ENCODE results near the gene TMEM11. TPM values are rescaled to one million over a fixed set of nuclear protein-coding genes. Genes with fewer than 3 reads are reported as not detected.

TMEM11 gene
- polyA plus RNA-seq, 2 of the 4 experiments (the other 2 are of a cell fraction): 57.7 to 61.0 TPM

DNA sequence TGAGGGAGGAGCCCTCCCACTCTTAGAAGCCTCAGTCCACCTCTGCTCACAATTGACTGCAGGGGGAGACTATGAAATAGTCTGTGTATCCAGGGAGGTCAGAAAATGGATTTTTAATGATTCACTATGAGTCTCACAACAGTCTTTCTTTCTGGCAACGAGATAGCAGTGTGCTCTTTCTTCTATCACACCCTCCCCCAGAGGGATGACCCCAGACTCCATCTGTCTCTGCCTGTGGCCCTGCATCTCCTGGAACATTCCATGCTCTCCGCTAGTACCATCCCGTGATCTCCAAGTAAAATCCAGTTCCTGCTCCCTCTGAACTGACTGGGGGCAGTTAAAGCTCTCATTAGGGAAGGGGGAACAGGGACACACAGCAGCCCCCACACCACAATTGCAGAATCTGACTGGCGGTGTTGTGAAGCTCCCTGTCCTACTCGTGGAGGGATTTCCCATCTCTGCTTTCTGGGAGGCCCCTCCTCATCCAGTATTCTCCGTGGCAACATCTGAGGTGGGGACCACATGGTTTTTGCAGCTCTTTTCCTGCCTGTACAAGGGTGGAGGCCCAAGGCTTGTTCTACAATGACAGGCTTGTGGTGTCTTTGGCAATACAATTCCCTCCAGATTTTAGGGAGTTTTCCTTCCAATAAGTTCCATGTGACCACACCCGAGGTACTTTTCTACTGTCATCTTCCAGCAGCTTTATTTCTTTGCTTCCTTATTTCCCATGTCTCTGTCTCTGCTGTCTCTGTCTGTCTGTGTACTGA, 19.8 kb upstream of the TMEM11 start (continued):
- TF ChIP-seq KDM5A (IDR thresholded peaks at IDR 0.05) (no peak), PHF8 (IDR thresholded peaks at IDR 0.05; ENCODE audit: borderline replicate concordance, low read depth) (no peak), CEBPB (IDR thresholded peaks at IDR 0.05) (no peak), CHD4 (IDR thresholded peaks at IDR 0.05; ENCODE audit: borderline replicate concordance) (no peak), GATA3 (IDR thresholded peaks at IDR 0.05; ENCODE audit: borderline replicate concordance) (no peak), SMC3 (IDR thresholded peaks at IDR 0.05) (no peak), SREBF2 (IDR thresholded peaks at IDR 0.05) (no peak)
- TF ChIP-seq, protein P1, sequence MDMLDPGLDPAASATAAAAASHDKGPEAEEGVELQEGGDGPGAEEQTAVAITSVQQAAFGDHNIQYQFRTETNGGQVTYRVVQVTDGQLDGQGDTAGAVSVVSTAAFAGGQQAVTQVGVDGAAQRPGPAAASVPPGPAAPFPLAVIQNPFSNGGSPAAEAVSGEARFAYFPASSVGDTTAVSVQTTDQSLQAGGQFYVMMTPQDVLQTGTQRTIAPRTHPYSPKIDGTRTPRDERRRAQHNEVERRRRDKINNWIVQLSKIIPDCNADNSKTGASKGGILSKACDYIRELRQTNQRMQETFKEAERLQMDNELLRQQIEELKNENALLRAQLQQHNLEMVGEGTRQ (IDR thresholded peaks at IDR 0.05): no peak
- TF ChIP-seq, protein P2, sequence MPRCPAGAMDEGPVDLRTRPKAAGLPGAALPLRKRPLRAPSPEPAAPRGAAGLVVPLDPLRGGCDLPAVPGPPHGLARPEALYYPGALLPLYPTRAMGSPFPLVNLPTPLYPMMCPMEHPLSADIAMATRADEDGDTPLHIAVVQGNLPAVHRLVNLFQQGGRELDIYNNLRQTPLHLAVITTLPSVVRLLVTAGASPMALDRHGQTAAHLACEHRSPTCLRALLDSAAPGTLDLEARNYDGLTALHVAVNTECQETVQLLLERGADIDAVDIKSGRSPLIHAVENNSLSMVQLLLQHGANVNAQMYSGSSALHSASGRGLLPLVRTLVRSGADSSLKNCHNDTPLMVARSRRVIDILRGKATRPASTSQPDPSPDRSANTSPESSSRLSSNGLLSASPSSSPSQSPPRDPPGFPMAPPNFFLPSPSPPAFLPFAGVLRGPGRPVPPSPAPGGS (IDR thresholded peaks at IDR 0.05): no peak

DNA sequence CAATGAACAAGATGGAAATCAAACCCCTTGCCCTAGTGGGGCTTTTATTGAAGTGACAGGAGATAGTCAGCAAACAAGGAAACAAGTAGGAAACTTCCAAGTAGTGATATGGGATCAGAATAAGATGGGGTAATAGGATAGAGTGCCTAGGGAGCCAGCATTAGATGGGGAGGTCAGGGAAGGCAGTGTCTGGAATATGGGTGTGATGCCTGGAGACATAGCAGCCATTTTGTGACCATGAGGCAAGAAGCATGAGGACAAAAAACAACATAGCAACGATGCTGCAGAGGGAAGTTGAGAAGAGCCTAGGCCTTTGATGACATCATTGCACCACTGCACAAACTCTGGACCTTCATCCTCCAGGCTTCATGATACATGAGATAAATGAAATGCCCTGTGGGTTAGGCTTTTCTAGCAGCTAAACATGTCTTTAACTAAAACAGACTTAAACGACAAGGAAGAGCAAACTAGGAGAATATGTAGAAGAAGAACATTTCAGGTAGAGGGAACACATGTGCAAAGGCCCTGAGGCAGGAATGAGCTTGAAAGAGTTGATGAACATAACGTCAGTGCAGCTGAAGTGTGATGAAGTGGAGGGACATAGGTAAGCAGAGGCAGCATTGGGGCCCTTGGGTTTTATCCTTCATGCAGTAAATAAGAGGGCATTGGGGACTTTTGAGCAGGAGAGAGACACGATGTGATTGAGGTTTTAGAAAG, 18.2 kb upstream of the TMEM11 start:
- ATAC-seq: no peak
- no peaks in the 10 kb centered on the region for H3K4me1 ChIP-seq
- no peak overlapping the region for H3K4me3 ChIP-seq
- H3K9me3 ChIP-seq: no peaks in the 10 kb centered on the region
- ChIA-PET CTCF (interaction anchor here (1.0 to 1.2 kb wide), 2 partner anchors 17 to 113 kb away, joined by 3 read pairs; no protein-coding TSS in a partner anchor), POLR2A (no interaction called here)
- no peak for TF ChIP-seq MAZ (IDR thresholded peaks at IDR 0.05; ENCODE audit: borderline replicate concordance, low read depth, low read length)
- no peak for TF ChIP-seq POLR2A (IDR thresholded peaks at IDR 0.05; ENCODE audit: low read length)
- no peak for TF ChIP-seq ZNF302 (CRISPR knock-in tag; IDR thresholded peaks at IDR 0.05)
- no peak for TF ChIP-seq CBX8 (IDR thresholded peaks at IDR 0.05)
- no peak for TF ChIP-seq JUNB (IDR thresholded peaks at IDR 0.05)
- TF ChIP-seq, protein P3, sequence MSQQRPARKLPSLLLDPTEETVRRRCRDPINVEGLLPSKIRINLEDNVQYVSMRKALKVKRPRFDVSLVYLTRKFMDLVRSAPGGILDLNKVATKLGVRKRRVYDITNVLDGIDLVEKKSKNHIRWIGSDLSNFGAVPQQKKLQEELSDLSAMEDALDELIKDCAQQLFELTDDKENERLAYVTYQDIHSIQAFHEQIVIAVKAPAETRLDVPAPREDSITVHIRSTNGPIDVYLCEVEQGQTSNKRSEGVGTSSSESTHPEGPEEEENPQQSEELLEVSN (IDR thresholded peaks at IDR 0.05; ENCODE audit: borderline replicate concordance, low read depth): no peak
- TF ChIP-seq MAFK (IDR thresholded peaks at IDR 0.05; ENCODE audit: partially characterized antibody): no peak
- TF ChIP-seq ZSCAN20 (CRISPR knock-in tag; IDR thresholded peaks at IDR 0.05): no peak
- TF ChIP-seq KDM1A (IDR thresholded peaks at IDR 0.05; ENCODE audit: low read depth): no peak
- no peak for TF ChIP-seq FOSL2 (IDR thresholded peaks at IDR 0.05)
- TF ChIP-seq FOSL2 (CRISPR knock-in tag; IDR thresholded peaks at IDR 0.05): no peak
- no peak for TF ChIP-seq ZFP36 (IDR thresholded peaks at IDR 0.05; ENCODE audit: borderline replicate concordance, partially characterized antibody)
- TF ChIP-seq RFX5 (IDR thresholded peaks at IDR 0.05): no peak
- TF ChIP-seq HOXA7 (CRISPR knock-in tag; IDR thresholded peaks at IDR 0.05): no peak
- TF ChIP-seq SREBF2 (IDR thresholded peaks at IDR 0.05): no peak
- TF ChIP-seq SMC3 (IDR thresholded peaks at IDR 0.05): no peak
- no peak for TF ChIP-seq CHD2 (IDR thresholded peaks at IDR 0.05; ENCODE audit: low read length, partially characterized antibody)
- TF ChIP-seq NR3C1 (IDR thresholded peaks at IDR 0.05): no peak
- no peak for DNase-seq (ENCODE audit: low read depth in 1 of 2, low spot score in 1 of 2)
- FAIRE-seq: no peak
- no peak overlapping the region for H3K4me2 ChIP-seq
- 70% methylated on average over 4 of the region's 4 CpGs for WGBS (ENCODE audit: missing lambda C conversion rate)
- no peak overlapping the region for H3K27ac ChIP-seq

All from A549 (cell line).